CD4-positive, alpha-beta T cell treated with Interleukin-4 for 4 hours (primary cell): Measurements from ENCODE around the gene MEX3A.
"Not testable (repeated sequence)": the region's sequence is repeated elsewhere in the genome, so short reads cannot be mapped to it uniquely, and the experiment has no call there.

Source experiments
- DNase-seq: peaks from one replicate; pipeline ENCODE4 v3.0.0-alpha.2; 2020

Gene MEX3A

DNA sequence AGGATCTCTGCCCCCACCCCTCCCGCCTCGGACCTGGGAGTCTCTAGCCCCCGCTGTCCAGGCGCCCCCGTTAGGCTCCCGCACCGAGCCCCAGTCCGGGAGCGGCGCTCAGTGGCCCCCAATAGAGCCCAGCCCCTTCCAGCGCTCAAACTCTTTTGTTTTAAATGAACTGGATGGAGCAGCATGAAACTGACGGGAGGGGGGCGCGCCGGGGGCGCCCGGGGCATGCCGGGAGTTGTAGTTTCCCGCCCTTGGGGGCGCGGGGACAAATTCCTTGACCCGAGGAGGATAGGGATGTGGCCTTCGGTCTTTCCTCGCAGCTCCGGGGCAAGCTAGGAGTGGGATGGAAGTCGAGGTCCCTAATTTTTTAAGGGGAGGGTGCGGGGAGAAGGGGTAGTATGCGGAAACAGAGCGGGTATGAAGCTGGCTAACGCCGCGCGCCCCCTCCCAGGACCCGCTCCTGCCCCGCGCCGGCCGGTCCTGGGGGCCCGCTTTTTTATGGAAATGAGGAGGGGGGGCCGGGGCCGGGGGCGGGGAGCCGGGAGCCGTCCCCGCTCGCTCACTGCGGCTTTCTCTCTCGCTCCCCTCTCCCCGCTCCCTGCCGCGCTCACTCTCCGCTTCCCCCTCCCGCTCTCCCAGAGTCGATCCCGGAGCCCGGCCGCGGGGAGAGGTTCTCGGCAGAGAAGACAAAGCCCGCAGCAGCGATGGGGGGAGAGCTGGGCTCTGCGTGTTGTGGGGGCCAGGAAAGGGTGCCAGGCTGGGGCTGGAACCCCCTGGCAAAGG lies at the start of gene MEX3A:
Gene MEX3A, minus strand, starts transcription at position 157 of the 783 bp plus-strand sequence. CDS start 467 bp downstream, outside the sequence.
- DNase-seq = peak; percentile 55

- no peak for DNase-seq
Measured at GRCh38 chr1:156130578-156130942, 48.3 kb upstream of the MEX3A start.

DNA sequence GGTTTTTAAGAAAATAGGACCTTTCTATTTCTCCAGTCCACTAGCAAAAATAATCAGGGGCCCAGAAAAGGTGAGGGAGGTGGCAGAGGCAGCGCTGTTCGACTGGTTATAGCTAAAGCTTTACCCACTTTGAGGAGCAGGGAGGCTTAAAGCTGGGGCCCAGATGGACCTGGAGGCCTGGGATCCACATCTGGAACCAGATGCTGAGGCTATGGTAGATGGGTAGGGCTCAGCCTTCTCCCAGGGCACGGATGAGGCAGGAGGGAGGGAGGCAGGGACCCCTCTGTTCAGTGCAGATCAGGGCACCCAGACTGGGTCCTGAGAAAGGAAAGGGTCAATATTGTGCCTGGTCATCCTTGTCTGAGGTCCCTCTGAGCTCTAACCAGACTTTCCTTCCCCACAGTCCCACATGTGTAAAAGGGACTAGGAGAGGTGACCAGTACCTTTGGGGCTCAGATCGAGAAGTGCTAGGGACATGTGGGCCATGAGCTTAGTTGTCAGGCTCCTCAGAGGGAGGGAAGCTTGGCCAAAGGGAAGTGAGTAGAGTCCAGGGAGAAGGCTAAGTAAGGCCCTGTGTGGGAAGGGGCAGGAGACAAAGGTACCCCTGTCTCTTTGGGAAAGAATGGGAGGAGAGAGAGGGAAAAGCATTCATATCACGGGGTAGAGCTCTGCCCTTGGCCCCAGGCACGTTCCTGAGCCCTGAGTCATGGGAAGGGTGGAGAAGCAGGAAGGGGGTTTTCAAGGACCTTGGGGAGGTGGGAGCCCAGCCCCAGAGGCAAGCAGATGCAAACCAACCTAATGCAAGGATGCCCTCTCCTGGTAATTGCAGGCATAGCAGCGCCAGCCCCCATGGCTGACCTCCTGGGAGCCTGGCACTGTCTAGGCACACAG lies 47.7 kb upstream of the MEX3A start:
- DNase-seq = peak; percentile 64

GRCh38 chr1:156128654-156129597 lies 46.7 kb upstream of the MEX3A start:
- no peak for DNase-seq

- DNase-seq = no peak
Measured at GRCh38 chr1:156128308-156128653, 46.0 kb upstream of the MEX3A start.

- peak; percentile 98 for DNase-seq
Measured at GRCh38 chr1:156126630-156127534, 44.6 kb upstream of the MEX3A start.

GRCh38 chr1:156126043-156126629 lies 43.9 kb upstream of the MEX3A start:
- peak; percentile 89 for DNase-seq

DNA sequence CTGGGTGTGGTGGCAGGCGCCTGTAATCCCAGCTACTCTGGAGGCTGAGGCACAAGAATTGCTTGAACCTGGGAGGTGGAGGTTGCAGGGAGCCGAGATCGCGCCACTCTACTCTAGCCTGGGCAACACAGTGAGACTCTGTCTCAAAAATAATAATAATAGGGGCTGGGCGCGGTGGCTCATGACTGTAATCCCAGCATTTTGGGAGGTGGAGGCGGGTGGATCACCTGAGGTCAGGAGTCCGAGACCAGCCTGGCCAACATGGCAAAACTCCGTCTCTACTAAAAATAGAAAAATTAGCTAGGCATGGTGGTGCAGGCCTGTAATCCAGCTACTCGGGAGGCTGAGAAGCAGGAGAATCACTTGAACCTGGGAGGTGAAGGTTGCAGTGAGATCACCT lies 43.3 kb upstream of the MEX3A start:
- DNase-seq = not testable (repeated sequence)

- DNase-seq = peak; percentile 54
Measured at GRCh38 chr1:156124557-156125483, 42.6 kb upstream of the MEX3A start.

DNA sequence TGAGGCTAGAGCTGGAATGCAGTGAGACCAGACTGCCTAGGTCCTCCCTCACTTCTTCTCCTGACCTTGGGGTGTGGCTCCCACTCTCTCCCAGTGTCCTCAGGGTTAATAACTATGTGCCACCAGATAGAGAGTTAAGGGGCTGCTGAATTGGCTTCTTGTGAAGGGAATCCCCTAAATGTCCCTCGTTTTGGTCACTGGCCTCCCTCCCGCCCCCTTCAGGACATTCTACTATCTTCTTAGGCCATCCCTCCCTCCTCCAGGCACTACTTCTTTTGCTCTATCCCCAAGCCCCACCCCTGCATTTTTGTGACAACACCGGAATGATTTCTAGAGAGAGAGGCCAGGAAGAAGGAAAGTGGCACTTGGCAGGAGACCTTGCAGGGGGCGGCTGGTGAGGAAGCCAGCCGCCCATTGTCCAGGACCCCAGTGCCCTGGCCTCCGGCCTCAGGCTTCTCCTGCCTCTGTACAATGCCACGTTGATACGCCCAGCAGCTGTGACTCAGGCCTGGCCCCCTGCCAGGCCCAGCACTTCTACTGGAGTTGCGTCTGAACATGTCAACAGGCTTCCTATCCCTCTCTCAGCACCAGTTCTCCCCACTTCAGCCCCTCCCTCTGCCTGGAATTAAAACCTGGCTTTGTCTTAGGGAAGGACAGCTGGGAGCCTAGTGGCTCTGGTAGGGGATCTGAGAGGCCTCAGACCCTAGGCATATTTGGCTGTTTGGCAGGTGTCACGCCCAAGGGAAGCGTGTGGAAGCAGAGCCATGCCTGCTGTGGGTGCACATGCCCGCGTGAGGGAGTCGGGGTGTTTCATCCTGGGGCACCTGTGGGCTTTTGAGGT lies 41.3 kb upstream of the MEX3A start:
- DNase-seq = peak; percentile 66

DNA sequence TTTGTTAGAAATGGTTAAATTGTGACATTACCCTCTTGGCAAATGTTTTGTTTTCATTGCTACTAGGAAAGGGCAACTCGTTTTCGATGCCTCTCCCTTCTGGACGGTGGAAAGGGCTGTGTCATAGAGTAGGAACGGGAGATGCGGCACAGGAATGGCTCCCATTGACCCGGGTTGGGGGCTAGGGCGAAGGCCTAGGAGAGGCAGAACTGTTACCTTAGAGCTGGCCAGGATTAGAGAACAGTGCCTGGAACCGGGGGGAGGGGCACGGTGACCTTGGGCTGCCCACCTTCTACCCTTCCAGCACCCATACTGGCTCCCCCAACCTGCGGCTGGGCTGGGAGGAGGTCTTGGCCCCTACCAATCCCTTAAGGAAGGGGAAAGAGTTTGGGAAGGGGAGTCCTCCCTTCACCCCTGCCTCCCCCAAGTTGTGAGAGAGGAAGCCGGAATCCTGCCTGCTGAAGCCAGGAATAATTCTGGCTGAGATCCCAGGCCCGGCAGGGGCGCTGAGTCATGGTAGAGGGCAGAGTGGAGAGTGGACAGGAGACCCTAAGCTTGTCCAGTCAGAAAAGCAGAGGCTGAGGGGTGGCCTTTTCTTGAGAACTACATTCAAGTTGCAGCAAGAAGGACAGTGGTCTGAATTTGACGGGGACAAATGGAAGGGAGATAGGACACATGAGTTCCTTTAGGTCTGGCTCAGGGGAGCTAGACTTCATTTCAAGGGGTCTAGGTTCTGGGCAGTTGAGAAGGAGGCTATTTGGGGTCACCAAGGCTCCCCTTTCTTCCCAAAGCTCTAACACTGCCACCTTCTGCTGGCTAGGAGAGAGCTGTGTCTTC lies 40.5 kb upstream of the MEX3A start:
- no peak for DNase-seq

GRCh38 chr1:156122086-156122485 lies 39.8 kb upstream of the MEX3A start:
- no peak for DNase-seq

DNA sequence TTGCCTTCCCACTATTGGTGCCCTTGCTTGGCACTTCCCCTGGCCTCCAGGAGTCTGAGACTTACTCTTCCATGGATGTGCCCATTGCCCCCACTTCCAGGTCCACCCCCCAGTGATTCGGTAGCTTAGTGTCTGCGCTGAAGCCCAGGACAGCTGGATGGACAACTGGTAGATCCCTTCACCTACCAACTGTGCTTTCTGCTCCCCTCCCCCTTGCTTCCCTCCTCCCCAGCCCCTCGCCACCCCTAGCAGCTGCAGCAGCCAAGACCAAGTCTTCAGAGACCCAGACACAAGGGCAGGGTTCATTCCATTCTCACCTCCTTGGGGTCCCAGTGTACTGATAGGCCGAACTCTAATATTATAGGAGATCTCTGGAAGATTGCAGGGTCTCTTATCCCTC lies 39.2 kb upstream of the MEX3A start:
- no peak for DNase-seq

DNA sequence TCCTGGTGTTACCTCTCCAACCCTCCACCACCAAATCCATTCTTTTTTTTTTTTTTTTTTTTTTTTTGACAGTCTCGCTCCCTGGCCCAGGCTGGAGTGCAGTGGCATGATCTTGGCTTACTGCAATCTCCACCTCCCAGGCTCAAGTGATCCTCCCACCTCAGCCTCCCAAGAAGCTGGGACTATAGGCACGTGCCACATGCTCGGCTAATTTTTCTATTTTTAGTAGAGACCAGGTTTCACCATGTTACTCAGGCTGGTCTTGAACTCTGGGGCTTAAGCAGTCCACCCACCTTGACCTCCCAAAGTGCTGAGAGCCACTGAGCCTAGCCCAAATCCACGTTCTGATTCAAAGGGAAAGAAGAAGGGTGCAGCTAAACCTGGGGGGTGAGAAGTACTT lies 38.7 kb upstream of the MEX3A start:
- DNase-seq = not testable (repeated sequence)

DNA sequence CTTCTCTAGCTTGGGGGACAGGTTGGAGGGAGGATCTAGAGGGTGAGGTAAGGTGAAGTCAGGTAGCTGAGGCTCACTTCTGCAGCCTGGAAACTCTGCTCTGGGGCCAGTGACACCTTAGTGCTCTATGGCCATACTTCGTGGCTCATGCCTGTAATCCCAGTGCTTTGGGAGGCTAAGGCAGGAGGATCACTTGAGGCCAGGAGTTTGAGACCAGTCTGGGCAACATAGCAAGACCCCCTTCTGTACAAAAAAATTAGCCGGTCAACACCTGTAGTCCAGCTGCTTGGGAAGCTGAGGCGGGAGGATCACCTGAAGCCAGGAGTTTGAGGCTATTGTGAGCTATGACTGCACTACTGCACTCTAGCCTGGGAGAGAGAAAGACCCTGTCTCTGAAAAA lies 38.1 kb upstream of the MEX3A start:
- DNase-seq = no peak

DNA sequence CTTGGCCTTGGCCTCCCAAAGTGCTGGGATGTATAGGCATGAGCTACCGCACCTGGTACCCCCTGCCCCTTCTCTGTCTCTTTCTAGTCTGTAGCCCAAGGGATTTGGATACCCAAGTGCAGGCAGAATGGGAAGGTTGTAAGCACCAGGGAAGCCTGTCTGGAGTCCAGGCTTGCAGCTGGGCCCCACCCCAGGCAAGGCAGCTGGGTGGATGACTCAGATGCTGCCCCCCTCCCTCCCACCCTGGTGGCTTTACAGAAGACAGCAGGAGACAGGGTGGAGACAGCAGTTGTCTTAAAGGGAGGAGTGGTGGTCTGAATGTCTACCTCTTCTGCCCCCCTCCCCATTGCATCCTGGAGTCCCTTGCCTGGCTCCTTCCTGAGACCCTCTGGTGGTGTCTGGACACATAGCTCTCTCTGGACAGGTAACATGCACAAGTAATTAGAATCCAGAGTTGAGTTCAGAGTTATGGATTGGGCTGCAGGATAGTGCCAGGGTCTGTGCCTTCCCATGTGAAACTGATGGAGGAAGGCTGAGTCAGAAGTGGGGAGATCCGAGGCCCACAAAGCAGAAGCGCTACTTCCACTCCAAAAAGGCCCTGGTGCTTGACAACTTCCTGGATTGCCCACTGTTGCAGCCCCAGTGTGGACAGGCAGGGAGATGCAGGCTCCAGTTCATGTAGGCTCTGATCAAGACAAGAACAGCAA lies 37.4 kb upstream of the MEX3A start:
- peak; percentile 59 for DNase-seq

DNA sequence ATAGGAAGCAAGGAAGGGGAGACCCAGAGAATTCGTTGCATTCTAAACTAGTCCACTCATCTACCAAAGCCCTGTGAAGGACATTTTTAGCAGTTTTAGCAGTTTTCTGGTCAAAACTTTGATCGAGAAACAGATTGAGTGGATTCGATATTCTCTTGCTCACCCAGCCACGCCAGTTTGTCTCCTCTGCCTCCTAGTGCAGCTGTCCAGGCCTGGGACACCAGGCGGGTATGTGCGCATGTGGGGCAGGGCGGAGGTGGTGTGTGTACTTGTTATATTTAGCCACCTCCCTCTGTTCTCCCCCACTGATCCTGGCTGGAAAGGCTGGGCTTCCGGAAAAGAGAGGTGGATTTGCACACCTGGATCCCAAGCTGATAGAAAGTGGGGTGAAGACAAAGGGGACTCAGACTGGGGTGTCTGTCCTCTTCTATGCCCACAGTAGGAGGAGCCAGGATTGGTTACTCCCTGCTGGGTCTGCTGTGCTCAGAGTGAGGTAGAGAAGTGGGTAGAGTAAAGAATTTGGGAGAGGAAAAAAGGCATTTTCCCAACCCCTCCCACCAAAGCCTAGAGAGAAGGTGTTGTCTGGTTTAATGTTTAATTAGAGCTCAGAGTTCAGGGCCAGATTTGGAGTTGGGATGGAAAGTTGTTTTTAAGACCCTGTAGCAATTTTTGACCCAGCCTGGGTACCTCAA lies 36.1 kb upstream of the MEX3A start:
- no peak for DNase-seq
